H9 (cell line): Measurements from ENCODE around the gene MINDY4. TPM values are rescaled to one million over a fixed set of nuclear protein-coding genes. Genes with fewer than 3 reads are reported as not detected.

Source experiments
- DNase-seq: peaks from one replicate; pipeline ENCODE4 v3.0.0-alpha.2; 2017
- H2AFZ ChIP-seq: one replicate; pipeline ENCODE4 v1.6.1; 2013; ENCODE audit warnings: mild to moderate bottlenecking, low read length, control low read depth, moderate library complexity
- H2AK5ac ChIP-seq: 2 replicates; pipeline ENCODE4 v1.6.1; 2013; ENCODE audit warnings: low read length, control low read depth, mixed read lengths; ENCODE audit not compliant: insufficient read length
- H2BK120ac ChIP-seq: one replicate; pipeline ENCODE4 v1.6.1; 2013; ENCODE audit warnings: low read depth, mild to moderate bottlenecking, low read length, control low read depth, inconsistent platforms; ENCODE audit not compliant: poor library complexity, severe bottlenecking
- H2BK12ac ChIP-seq: 2 replicates; pipeline ENCODE4 v1.6.1; 2013; ENCODE audit warnings: low read length, control low read depth, mixed read lengths, low read depth; ENCODE audit not compliant: insufficient read length
- H2BK15ac ChIP-seq: 2 replicates; pipeline ENCODE4 v1.6.1; 2013; ENCODE audit warnings: low read depth, low read length, control low read depth
- H2BK20ac ChIP-seq: one replicate; pipeline ENCODE4 v1.6.1; 2013; ENCODE audit warnings: low read depth, mild to moderate bottlenecking, low read length, control low read depth, inconsistent platforms; ENCODE audit not compliant: poor library complexity, severe bottlenecking
- H2BK5ac ChIP-seq: 2 replicates; pipeline ENCODE4 v1.6.1; 2013; ENCODE audit warnings: low read length, control low read depth, mixed read lengths; ENCODE audit not compliant: insufficient read length
- H3K14ac ChIP-seq: 2 replicates; pipeline ENCODE4 v1.6.1; 2013; ENCODE audit warnings: low read length, control low read depth; ENCODE audit not compliant: insufficient read depth
- H3K18ac ChIP-seq: 2 replicates; pipeline ENCODE4 v1.6.1; 2013; ENCODE audit warnings: low read depth, mild to moderate bottlenecking, mixed read lengths, low read length, control low read depth; ENCODE audit not compliant: insufficient read length
- H3K23ac ChIP-seq: 2 replicates; pipeline ENCODE4 v1.6.1; 2013; ENCODE audit warnings: low read length, control low read depth, mixed read lengths, low read depth; ENCODE audit not compliant: insufficient read length
- H3K23me2 ChIP-seq: 2 replicates; pipeline ENCODE4 v1.6.1; 2013; ENCODE audit warnings: low read depth, mild to moderate bottlenecking, mixed read lengths, low read length, control low read depth; ENCODE audit not compliant: insufficient read length, poor library complexity, severe bottlenecking
- H3K27ac ChIP-seq: 2 replicates; pipeline ENCODE4 v1.5.1; 2013; ENCODE audit warnings: low read length, control low read depth, mixed read lengths, low read depth; ENCODE audit not compliant: insufficient read length
- H3K27me3 ChIP-seq: 2 replicates; pipeline ENCODE4 v1.6.1; 2013; ENCODE audit warnings: low read length, control low read depth, inconsistent platforms; ENCODE audit not compliant: insufficient read depth
- H3K4ac ChIP-seq: 2 replicates; pipeline ENCODE4 v1.6.1; 2013; ENCODE audit warnings: low read depth, mild to moderate bottlenecking, control low read depth, inconsistent platforms, low read length, moderate library complexity
- H3K4me1 ChIP-seq: 2 replicates; pipeline ENCODE4 v1.6.1; 2013; ENCODE audit warnings: low read length, control low read depth, inconsistent platforms; ENCODE audit not compliant: insufficient read depth
- H3K4me2 ChIP-seq: 2 replicates; pipeline ENCODE4 v1.6.1; 2013; ENCODE audit warnings: low read length, control low read depth, mixed read lengths; ENCODE audit not compliant: insufficient read length, insufficient read depth
- H3K56ac ChIP-seq: 2 replicates; pipeline ENCODE4 v1.6.1; 2013; ENCODE audit warnings: low read depth, mild to moderate bottlenecking, mixed read lengths, low read length, control low read depth; ENCODE audit not compliant: insufficient read length
- H3K79me1 ChIP-seq: 2 replicates; pipeline ENCODE4 v1.6.1; 2013; ENCODE audit warnings: low read depth, mild to moderate bottlenecking, moderate library complexity, low read length, control low read depth, inconsistent platforms; ENCODE audit not compliant: insufficient read depth, poor library complexity, severe bottlenecking
- H3K79me2 ChIP-seq: 2 replicates; pipeline ENCODE4 v1.6.1; 2013; ENCODE audit warnings: low read length, control low read depth, inconsistent platforms; ENCODE audit not compliant: insufficient read depth
- H3K9ac ChIP-seq: 2 replicates; pipeline ENCODE4 v1.6.1; 2013; ENCODE audit warnings: low read length, control low read depth, mixed read lengths; ENCODE audit not compliant: insufficient read length; ENCODE audit errors: extremely low read depth
- H3K9me3 ChIP-seq: one replicate; pipeline ENCODE4 v1.6.1; 2013; ENCODE audit warnings: low read depth, low read length, inconsistent platforms; ENCODE audit not compliant: control insufficient read depth
- H3T11ph ChIP-seq: one replicate; pipeline ENCODE4 v1.6.1; 2013; ENCODE audit warnings: mild to moderate bottlenecking, low read length, control low read depth, inconsistent platforms
- H4K20me1 ChIP-seq: one replicate; pipeline ENCODE4 v1.6.1; 2013; ENCODE audit not compliant: control insufficient read depth, insufficient read length, insufficient read depth
- H4K5ac ChIP-seq: 2 replicates; pipeline ENCODE4 v1.6.1; 2013; ENCODE audit warnings: low read depth, mild to moderate bottlenecking, mixed read lengths, low read length, control low read depth; ENCODE audit not compliant: insufficient read length
- H4K8ac ChIP-seq: replicated peaks from 2 replicates; pipeline ENCODE4 v1.6.1; 2013; ENCODE audit warnings: low read length, control low read depth, mixed read lengths, low read depth; ENCODE audit not compliant: insufficient read length
- H4K91ac ChIP-seq: 2 replicates; pipeline ENCODE4 v1.6.1; 2013; ENCODE audit warnings: low read depth, mild to moderate bottlenecking, moderate library complexity, mixed read lengths, low read length, control low read depth; ENCODE audit not compliant: insufficient read length
- H3K27ac Mint-ChIP-seq, 3 experiments: 2 replicates in 2 of 3; 3 replicates in 1 of 3; pipeline ENCODE4 v1.8.0; 2020 to 2021; ENCODE audit warnings: mixed read lengths in 3 of 3, mild to moderate bottlenecking in 1 of 3, moderate library complexity in 1 of 3
- H3K27me3 Mint-ChIP-seq: 2 replicates; pipeline ENCODE4 v1.8.0; 2021; ENCODE audit warnings: low read depth, mild to moderate bottlenecking, moderate library complexity, mixed read lengths
- H3K36me3 Mint-ChIP-seq, 3 experiments: 2 replicates in 2 of 3; 3 replicates in 1 of 3; pipeline ENCODE4 v1.8.0; 2020 to 2021; ENCODE audit warnings: low read depth in 3 of 3, mixed read lengths in 3 of 3; ENCODE audit not compliant: insufficient read depth in 1 of 3
- H3K4me1 Mint-ChIP-seq, 2 experiments: 2 replicates each; pipeline ENCODE4 v1.8.0; 2020; ENCODE audit warnings: mixed read lengths in 2 of 2
- H3K4me3 Mint-ChIP-seq, 2 experiments: 2 replicates in 1 of 2; 3 replicates in 1 of 2; pipeline ENCODE4 v1.8.0; 2020 to 2021; ENCODE audit warnings: mild to moderate bottlenecking in 2 of 2, mixed read lengths in 2 of 2, moderate library complexity in 1 of 2
- H3K9me3 Mint-ChIP-seq, 2 experiments: 2 replicates in 1 of 2; 3 replicates in 1 of 2; pipeline ENCODE4 v1.8.0; 2020; ENCODE audit warnings: mild to moderate bottlenecking in 2 of 2, mixed read lengths in 2 of 2, moderate library complexity in 1 of 2
- WGBS: extraction: QIAGEN DNeasy Blood & Tissue Kit; methylation state at CpG from one replicate; pipeline ENCODE4 v1.1.7; 2013; ENCODE audit warnings: missing lambda C conversion rate, low lambda C conversion rate, mixed read lengths; ENCODE audit not compliant: insufficient read length; ENCODE audit errors: extremely low coverage; 5-methylcytosine and 5-hydroxymethylcytosine counted together
- total RNA-seq: library from RNA; stranded (reverse); gene quantifications from 2 replicates; pipeline ENCODE4 v1.2.1, GENCODE V29; 2021
- TF ChIP-seq, protein P1 (sequence below): fragments of 200-600 bp; sonication (generic); conservative IDR thresholded peaks from 3 replicates; pipeline ENCODE4 v1.8.0; 2021; ENCODE audit warnings: antibody characterized with exemption, mild to moderate bottlenecking

MINDY4 gene
- total RNA-seq, 1 experiment from 2014 or later, result 3.1 TPM

DNA sequence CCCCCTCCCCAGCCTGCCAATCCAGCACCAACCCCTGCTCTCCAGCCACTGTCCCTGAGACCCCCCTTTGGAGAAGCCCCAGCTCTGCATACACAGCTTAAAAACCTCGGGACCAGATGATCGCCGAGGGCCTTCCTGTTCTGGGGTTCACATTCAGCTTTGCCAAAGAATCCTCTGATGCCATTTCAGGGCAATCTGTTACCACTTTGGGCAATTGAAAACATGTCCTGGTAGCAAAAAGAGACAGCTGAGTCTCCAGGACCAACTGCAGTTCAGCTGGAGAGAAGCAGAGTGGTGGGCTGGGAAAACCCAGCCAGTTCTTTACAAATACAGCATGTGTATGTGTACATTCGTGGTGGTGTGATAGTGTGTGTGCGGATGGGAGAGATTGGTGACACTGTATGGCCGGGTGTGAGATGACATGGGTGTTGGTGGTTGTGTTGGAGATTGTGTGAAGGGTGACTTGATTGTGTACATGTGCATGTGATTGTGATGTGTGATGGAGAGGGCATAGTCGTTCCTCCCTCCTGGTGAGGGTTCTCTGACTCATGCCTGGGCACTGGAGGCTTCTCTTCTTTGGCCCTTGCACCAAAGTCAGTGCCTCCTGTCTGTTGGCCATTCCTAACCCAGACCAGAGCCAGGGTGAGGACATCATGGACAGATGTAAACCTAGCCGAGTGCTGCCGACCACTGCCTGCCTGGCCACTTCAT lies 91.9 kb downstream of the MINDY4 start:
- Histone ChIP-seq H2BK12ac (no peak overlapping the region), H3K14ac (no peak overlapping the region; the same call in 1 of the 2 replicates), H4K20me1 (no peaks in the 10 kb centered on the region), H2BK5ac (no peak overlapping the region), H3T11ph (no peak overlapping the region), H3K9ac (no peak overlapping the region), H2BK120ac (no peak overlapping the region), H3K56ac (no peak overlapping the region), H4K91ac (no peak overlapping the region), H3K4me1 (no peaks in the 10 kb centered on the region), H3K79me1 (no peaks in the 10 kb centered on the region), H3K9me3 (no peaks in the 10 kb centered on the region), H2AK5ac (no peak overlapping the region), H3K4me2 (no peak overlapping the region), H3K27me3 (no peaks in the 10 kb centered on the region), H3K23ac (no peak overlapping the region), H4K8ac (no peak overlapping the region), H3K27ac (no peak overlapping the region), H3K23me2 (no peaks in the 10 kb centered on the region), H3K79me2 (no peaks in the 10 kb centered on the region), H2AFZ (no peak overlapping the region), H4K5ac (no peak overlapping the region), H2BK15ac (no peak overlapping the region), H2BK20ac (no peak overlapping the region), H3K18ac (no peak overlapping the region), H3K4ac (no peak overlapping the region)
- no peak for DNase-seq
- Mint-ChIP-seq H3K27me3 (no peaks in the 10 kb centered on the region; the same call in 1 of the 2 replicates), H3K4me3 (no peak overlapping the region), H3K36me3 (no peaks in the 10 kb centered on the region; a peak in 1 of 7 replicates), H3K27ac (no peak overlapping the region), H3K4me1 (no peaks in the 10 kb centered on the region), H3K9me3 (no peaks in the 10 kb centered on the region)
- WGBS, result 100% methylated on average over 2 of the region's 9 CpGs
- TF ChIP-seq, protein P1, sequence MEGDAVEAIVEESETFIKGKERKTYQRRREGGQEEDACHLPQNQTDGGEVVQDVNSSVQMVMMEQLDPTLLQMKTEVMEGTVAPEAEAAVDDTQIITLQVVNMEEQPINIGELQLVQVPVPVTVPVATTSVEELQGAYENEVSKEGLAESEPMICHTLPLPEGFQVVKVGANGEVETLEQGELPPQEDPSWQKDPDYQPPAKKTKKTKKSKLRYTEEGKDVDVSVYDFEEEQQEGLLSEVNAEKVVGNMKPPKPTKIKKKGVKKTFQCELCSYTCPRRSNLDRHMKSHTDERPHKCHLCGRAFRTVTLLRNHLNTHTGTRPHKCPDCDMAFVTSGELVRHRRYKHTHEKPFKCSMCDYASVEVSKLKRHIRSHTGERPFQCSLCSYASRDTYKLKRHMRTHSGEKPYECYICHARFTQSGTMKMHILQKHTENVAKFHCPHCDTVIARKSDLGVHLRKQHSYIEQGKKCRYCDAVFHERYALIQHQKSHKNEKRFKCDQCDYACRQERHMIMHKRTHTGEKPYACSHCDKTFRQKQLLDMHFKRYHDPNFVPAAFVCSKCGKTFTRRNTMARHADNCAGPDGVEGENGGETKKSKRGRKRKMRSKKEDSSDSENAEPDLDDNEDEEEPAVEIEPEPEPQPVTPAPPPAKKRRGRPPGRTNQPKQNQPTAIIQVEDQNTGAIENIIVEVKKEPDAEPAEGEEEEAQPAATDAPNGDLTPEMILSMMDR, result no peak
